GM23248 (cell line): Measurements from ENCODE around the gene CHRNB1.

Experiments
- EZH2 ChIP-seq: fragments of 200-600 bp; sonication (generic); IDR thresholded peaks from 2 replicates; pipeline ENCODE4 v1.6.1; 2018; ENCODE audit warnings: antibody characterized with exemption, mild to moderate bottlenecking; ENCODE audit not compliant: insufficient read depth, poor library complexity, severe bottlenecking
- EZH2phosphoT487 ChIP-seq: fragments of 200-600 bp; sonication (generic); IDR thresholded peaks from 2 replicates; pipeline ENCODE4 v1.6.1; 2018; ENCODE audit warnings: antibody characterized with exemption, moderate library complexity, mild to moderate bottlenecking, low read depth; ENCODE audit not compliant: insufficient read depth

GRCh38 chr17:7476951-7477350, 32.1 kb downstream of the CHRNB1 start:
- TF ChIP-seq EZH2 (no peak), EZH2phosphoT487 (no peak)
